GM19372 (cell line): ENCODE results near the gene SLC24A4.

Experiments
- ATAC-seq: cut with Tn5 transposase; IDR thresholded peaks from one replicate; pipeline ENCODE4 v1.9.1; 2021; ENCODE audit warnings: mild to moderate bottlenecking, low read depth, moderate library complexity; ENCODE audit not compliant: unreplicated experiment

SLC24A4 gene

DNA sequence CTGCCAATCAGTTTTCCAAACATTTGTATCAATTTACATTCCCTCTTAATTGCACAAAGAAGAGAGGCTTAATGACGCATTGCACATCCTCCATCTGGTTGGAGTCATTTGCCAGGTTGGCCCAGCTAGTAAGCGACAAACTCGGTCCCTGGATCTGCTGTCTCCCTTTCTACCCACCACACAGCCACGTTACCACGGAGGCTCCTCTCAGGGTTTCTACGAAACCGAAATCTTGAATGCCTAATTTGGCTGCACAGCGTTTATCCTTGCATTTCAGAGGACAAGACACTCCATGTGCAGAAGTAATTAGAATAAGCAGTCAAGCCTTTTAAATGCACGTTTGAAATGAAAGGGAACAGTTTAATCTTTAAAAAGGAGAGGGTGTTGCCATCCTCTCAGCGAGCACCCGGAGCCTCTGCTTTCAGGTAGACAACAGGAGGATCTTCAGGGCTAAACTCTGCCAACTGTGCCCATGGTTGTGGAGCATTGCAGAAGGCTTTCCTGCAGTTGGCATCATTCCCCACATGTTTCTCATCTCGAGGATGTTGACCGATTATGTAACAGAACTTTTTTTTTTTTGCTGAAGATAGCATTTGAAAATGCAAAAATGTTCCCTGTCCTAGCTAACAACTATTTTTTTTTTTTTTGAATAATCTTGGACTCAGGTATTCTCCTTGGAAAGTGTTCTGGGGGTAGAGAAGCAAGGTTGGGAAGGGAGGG is 37.8 kb downstream of the SLC24A4 start:
- no peak for ATAC-seq

DNA sequence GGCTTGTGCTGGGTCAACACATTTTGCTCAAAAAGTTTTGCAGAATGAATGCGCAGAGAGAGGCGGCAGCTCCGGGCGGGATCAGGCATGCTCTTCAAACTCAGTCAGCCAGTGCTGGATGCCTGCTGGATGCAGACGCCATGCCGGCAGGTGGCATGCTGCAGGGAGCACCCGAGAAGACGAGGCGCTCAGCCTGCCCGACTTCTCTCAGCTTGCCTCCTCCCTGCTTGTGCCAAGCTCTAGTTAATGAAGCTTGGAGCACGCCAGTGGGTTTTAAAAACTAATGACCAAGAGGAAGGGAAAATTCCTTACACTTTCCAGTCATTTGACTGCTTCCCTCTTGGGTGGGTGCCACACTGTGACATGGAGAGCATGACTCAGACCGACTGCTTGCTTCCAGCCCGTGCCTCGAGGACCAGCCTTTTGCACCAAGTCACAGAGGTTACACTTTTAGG is 39.8 kb downstream of the SLC24A4 start:
- no peak for ATAC-seq

DNA sequence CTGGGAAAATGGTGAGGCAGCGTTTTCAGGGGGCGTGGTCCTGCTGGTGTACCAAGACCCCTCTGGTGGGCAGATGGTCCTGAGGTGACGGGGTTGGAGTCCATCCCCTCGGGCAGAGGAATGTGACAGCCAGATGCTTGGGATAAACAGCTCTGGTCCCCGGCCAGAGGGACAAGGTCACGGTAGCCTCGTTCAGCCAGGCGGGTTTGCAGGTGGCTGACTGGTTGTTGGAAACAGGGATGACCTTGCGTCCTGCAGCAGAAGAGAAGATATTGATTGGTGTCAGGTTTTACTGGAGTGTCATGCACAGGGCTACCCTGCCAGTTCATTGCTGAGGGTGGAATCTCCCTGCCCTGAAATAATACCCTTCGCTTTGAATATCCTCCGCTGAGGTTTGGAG is 43.3 kb downstream of the SLC24A4 start:
- no peak for ATAC-seq

DNA sequence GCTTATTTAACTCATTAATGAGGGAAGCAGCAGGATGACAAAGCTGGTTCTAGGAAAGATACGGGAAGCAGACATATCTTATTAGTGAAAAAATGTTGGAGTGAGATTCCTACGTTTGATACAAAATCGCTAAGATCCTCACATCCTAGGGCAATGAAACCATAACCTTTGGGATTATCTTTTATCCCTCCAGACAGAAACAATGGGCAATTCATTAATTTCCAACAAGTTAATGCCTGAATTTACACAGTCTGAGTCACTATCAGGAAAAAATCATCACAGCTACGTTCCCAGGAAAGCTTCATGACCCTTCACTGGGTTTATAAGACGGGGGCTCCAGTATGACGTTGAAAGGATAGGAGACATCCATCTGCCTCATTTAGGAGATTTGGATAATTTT is 45.0 kb downstream of the SLC24A4 start:
- no peak for ATAC-seq

DNA sequence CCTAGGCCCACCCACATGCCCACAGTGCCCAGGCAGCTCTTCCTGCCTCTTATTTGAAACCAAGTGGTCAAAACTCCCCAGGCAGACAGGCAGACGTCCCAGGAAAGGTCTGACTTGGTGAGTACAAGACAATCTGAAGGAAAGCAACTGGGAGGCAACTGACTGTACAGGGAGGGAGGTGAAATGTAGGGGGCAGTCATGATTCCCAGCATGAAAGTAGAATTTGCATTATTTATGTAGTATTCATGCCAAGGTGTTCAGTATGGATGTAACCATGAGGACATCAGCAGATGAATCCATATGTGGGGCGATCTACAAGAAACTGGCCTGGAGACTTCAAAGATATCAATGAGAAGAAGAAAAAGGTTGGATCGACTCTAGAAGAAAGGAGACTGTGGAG is 46.1 kb downstream of the SLC24A4 start:
- ATAC-seq: no peak

DNA sequence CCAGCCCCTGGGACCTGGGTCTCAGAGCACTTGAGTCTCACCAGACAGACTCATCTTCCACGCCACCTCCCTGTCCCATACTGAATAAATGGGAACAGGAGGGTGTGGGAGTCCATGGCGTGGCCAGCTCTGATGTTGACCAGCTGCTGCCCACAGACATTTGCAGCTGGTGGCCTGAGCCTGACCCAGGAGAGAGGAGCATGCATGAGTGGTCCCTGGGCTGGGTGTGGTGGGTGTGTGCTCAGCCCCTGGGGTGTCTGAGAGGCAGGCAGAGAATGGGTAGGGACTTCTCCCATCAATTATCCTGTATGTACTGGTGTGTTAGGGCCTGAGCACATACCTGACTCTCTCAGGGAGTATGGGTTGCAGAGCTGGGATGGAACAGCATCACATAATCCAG is 49.3 kb downstream of the SLC24A4 start:
- ATAC-seq: no peak

DNA sequence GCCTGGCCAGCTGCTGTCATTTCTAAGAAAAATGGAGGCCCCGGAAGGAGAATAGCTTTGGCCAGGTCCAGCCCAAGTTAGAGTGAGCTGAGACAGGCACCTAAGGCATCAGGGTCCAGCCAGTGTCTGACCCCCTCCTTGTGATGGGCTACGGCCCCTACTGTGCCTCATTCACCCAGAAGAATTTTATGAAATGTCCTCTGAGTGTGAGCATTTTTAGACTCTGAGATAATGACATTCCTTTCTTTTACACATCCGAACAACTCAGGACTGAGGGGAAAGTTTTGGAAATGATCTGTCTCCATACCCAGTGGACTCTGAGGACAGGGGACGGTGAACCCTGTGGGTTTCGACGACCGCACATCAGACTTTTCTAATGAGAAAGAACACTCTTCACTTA is 50.4 kb downstream of the SLC24A4 start:
- ATAC-seq: no peak

DNA sequence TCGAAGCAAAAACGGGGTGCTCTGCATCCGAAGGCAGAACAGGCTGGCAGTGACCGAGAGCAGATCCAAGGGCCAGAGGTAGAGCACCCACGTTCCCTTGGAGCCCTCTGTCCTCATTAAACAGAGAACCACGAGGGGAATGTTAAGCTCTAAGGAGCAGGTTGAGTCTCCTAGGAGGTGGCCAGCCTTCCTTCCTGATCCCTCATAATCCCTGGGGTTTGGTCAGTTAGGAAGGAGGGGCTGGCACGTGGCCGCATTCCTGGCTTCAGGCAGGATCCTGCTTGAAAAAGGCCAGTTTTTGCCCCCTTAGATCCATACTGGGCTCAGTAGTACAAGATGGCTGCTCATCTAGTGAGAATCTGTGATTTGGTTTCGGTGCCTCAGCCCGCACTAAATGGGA is 57.2 kb downstream of the SLC24A4 start:
- no peak for ATAC-seq

DNA sequence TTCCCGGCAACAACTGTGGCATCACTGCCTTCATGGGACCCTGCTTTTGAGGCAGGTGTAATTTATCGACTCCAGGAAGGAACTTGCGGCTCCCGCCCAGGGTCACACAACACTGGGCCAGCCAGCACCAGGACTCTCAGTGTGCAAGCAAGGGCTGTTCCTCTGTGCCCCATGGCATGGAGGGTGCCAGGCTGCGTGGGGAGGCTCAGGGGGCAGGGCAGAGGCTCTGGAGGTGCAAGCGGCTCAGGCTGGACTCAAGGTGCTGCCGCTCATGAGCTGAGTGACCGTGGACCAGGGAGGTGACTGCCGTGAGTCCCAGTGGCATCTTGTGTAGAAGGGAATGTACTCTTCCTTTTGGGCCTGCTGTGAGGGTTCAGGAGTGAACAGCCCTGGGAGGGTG is 57.6 kb downstream of the SLC24A4 start:
- ATAC-seq: no peak

DNA sequence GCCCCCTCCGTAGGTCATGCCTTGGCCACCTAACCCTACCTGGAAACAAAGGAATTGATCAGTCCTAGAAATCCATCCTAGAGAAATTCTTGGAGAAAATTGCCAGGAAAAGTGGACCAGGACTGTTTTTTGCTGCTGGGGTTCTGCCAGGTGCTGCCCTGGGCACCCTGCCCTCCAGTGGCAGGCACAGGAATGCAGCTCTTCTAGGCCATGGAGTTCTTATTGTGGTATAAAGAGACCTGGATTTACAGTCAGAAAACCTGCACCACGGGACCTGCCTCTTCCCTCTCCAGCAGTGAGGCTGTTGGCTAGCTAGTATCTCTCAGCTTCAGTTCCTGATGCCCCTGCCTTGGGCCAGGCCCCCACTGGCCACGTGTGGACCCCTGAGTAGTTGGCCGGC is 59.7 kb downstream of the SLC24A4 start:
- no peak for ATAC-seq

DNA sequence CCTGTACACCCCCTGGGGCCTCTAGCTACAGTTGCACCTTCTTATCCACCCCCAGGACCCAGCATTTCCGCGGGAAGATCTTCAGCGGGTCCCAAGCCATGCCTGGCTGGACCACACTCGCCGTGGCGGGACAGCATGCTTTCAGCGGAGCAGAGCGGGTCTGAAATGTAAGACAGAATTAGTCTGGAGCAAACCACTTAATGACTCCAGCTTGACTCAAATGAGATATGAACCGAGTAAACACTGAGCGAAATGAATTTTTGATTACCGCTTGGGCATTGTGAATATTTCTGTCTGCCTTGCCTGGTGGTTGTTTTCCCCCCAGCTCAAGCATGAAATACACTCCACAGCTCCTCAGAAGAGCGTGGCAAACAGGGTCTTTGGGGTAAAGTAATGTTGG is 60.8 kb downstream of the SLC24A4 start:
- ATAC-seq: no peak

DNA sequence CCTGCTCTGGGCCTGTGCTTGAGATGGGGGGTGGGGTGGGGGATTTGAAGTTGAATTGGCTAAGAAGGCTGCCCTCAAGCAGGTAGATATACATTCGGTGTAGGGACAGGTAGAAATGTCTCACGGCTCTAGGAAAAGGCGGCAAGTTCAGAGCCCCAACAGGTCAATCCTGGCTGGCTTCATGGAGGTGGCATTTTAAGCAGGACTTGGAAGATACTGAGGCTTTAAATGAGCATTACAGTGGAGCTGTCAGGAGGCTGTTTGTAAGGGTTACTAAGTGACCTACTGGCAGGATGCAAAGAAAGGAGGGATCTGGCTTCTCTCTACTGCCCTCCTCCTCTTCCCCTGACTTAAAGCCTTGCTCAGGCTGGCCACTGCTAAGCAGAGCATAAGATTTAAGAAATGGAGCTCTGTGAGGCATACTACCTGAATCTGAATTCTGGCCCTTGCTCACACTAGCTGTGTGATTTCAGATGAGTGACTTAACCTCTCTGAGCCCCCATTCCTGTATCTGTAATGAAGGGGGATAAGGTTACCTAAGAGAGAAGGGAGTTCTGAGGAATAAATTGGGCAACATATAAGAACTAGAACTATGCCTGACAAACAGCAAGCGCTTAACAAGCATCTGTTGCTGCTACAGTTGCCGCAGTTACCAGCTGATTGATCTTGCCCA is 61.6 kb downstream of the SLC24A4 start:
- no peak for ATAC-seq

DNA sequence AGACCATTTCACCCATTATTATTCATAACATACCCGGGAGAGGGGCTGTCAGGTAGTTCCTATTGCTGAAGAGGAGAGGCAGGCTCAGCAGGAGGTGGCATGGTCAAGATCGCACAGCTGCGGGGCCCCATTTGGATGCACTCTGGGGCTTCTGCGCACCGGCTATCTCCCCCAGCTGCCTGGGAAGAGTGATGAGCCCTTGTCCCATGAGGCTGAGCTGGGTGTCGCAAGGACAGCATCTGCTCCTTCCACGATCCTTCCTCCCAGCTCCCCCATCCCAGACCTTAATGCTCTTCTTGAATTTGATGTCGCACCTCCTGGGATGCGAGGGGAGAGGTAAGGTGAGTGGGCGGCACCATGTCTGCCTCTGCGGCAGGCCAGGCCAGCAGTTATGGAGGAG is 62.6 kb downstream of the SLC24A4 start:
- no peak for ATAC-seq

DNA sequence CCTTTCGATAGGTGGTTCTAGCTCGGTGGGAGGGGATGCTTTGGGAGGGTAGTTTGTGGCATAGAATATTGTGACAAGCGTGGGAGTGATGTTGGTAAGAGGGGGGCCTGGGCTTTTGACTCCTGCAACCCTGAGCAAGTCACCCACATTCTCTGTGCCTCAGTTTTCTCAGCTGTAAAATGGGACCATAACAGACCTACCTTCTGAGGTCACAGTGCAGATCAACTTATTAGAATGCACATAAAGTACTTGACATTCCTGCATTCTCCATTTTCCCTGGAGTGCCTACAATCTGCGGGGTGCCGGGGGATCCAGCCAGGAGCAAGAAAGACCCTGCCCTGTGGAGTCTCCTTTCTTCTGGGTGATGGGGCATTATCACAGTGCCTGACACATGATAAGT is 63.2 kb downstream of the SLC24A4 start:
- no peak for ATAC-seq

DNA sequence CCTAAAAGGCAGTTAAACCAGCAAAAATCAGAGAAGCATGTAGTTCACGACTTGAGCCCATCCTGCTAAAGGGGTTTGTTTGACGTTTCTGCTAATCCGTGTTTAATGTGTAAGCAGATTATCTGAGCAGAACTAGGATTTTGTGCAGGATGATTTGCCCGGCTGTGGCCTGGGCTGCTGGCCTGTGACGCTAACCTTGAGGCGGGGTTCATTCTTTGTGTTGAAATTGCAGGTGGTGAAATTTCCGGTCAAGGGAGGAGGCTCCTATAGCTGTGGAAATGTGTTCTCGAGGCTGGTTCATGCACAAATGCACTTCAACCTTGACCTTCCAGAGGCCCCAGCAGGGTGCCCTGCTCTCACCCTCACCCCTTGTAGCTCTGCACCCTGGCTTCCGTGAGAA is 63.7 kb downstream of the SLC24A4 start:
- ATAC-seq: no peak

DNA sequence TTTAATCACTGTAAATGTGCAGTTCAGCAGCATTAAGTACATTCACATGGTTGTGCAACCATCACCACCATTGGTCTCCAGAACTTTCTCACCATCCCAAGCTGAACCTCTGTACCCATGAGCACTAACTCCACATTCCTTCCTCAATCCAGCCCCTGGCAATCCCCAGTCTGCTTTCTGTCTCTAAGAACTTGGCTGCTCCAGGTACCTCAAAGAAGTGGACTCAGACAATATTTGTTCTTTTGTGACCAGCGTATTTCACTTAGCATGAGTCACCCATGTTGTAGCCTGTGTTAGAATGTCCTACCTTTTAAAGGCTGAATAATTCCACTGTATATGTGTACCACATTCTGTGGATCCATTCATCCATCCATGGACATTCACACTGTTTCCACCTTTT is 64.6 kb downstream of the SLC24A4 start:
- no peak for ATAC-seq

DNA sequence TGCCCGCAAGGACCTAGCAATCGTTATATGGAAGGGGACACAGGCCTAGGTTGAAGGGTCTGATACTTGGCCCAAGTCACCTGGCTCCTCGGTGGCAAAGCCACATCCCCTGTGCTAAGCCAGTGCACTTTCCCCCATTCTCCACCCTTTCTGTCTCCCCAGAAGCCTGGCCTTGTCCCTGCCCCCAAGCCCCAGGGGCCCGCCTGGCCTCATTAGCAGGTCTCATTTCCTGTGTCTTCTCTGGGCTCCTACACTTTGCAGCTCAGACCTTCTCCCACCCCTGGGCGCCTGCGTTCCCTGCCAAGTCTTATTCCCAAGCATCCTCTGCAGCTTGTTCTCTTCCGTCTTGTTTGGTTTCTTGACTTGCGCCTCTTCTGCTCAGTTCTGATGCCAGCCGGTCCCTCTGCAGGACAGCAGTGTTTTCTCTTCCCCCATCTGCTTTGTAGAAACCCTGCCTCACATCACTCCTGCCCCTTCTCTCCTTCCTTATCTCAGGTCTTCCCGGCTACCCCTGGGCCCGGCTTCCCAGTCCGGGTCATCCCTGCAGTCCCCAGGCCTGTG is 66.7 kb downstream of the SLC24A4 start:
- ATAC-seq: no peak

DNA sequence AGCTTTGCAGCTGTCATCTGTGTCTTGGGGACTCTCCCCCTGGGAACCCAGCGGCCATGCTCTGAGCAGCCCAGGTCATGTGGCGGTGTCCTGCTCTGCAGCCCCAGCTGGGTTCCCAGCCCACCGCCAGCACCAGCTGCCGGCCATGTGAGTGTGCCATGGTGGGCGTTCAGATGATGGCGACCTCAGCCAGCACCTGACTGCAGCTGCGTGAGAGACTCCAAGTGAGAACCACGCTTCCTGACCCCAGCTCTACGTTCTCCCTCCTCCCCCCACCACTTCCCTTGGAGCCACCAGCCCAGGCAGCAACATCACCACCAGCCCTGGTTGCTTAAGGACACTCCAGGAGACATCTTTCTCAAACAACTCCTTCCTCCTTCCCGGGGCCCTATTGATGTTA is 68.8 kb downstream of the SLC24A4 start:
- ATAC-seq: no peak

DNA sequence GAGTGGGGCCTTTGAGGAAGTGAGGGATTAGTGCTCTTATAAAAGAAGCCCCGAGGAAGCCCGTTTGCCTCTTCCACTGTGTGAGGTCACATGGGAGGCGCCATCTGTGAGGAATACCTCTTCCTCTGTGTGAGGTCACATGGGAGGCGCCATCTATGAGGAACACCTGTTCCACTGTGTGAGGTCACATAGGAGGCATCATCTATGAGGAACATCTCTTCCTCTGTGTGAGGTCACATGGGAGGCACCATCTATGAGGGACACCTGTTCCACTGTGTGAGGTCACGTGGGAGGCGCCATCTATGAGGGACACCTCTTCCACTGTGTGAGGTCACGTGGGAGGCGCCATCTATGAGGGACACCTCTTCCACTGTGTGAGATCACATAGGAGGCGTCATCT is 69.7 kb downstream of the SLC24A4 start:
- ATAC-seq: no peak

DNA sequence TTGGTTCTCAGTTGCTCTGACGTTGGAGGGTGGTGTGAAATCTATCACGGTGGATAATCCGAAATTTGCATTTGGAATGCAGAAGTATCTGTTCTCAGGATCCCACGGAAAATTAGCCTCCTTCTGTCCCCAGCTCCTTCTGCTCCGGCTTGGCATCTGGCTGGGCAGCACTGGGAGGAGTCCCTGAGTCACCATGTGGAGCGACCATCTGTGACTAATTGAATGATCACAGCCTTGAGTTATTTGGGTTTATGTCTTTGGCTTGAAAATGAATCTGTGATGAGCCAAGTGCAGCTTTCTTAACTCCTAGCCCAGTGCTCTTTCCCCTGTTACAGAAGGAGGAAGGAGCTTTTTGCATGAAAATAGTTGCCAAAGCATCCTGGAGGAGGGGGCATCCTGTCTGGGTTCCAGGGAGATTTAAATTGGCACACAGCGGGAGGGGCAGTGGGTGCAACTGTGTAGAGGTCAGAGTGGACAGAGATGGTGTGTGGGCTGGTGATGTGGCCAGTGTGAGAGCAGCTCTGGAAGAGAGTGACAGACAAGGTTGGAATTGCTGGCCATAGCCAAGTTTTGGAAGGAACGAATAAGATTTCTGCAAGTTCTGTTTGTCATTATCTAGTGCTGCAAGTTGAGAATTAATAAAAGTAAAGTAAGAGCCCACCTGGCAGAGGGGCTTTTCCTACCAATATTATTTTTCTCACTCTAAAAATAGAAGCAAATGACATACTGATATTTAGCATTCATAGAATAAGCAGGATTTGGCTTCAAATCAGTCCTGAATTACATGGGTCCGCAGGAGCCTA is 74.4 kb downstream of the SLC24A4 start:
- no peak for ATAC-seq

DNA sequence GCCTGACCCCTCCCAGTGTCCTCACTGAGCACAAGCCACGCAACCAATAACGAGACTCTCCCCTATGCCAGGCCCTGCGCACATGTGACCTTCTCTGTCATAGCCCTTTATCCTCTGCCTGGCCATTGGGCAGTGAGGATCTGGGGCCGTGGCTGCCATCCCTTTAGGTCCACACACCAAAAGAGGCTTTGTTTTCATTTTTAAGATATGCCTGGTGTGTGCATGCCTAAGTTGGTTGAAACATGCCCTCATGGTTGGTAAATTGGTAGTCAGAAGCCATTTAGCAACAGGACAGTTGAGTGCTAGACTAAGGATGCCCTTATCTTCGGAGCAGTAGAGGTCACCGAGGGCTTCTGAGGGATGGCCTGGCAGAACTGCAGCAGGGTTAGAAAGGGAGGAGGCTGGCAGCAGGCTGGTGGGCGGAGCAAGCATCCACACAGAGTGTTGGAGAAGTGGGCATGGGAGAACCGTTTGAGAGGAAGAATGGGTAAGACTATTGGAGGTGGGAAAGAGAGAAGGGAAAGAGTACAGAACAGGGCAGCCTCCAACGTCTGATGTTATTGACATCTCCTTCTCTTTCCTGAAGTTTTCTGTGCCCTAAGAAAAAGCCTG is 75.1 kb downstream of the SLC24A4 start:
- no peak for ATAC-seq
